Activated naive CD8-positive, alpha-beta T cell (primary cell): ENCODE data around the gene WDFY4.

Source experiments
- H3K27ac Mint-ChIP-seq: one replicate; pipeline ENCODE4 v1.8.0; 2021; ENCODE audit warnings: mixed read lengths
- H3K27me3 Mint-ChIP-seq: one replicate; pipeline ENCODE4 v1.8.0; 2021; ENCODE audit warnings: mixed read lengths
- H3K36me3 Mint-ChIP-seq: one replicate; pipeline ENCODE4 v1.8.0; 2021; ENCODE audit warnings: mixed read lengths
- H3K4me1 Mint-ChIP-seq: one replicate; pipeline ENCODE4 v1.8.0; 2021; ENCODE audit warnings: low read depth, mixed read lengths
- H3K4me3 Mint-ChIP-seq: one replicate; pipeline ENCODE4 v1.8.0; 2021; ENCODE audit warnings: mild to moderate bottlenecking, mixed read lengths
- H3K9me3 Mint-ChIP-seq: one replicate; pipeline ENCODE4 v1.8.0; 2021; ENCODE audit warnings: low read depth, mixed read lengths

Gene WDFY4

GRCh38 chr10:48731654-48732053 is 47.0 kb downstream of the WDFY4 start:
- Mint-ChIP-seq H3K9me3 (no peaks in the 10 kb centered on the region), H3K27me3 (no peaks in the 10 kb centered on the region), H3K4me3 (no peak overlapping the region), H3K4me1 (no peaks in the 10 kb centered on the region), H3K36me3 (no peaks in the 10 kb centered on the region), H3K27ac (no peak overlapping the region)

GRCh38 chr10:48733329-48733728 is 48.7 kb downstream of the WDFY4 start:
- H3K9me3 Mint-ChIP-seq = no peaks in the 10 kb centered on the region
- H3K27ac Mint-ChIP-seq = no peak overlapping the region
- no peaks in the 10 kb centered on the region for H3K36me3 Mint-ChIP-seq
- no peaks in the 10 kb centered on the region for H3K4me1 Mint-ChIP-seq
- no peak overlapping the region for H3K4me3 Mint-ChIP-seq
- H3K27me3 Mint-ChIP-seq = no peaks in the 10 kb centered on the region

DNA sequence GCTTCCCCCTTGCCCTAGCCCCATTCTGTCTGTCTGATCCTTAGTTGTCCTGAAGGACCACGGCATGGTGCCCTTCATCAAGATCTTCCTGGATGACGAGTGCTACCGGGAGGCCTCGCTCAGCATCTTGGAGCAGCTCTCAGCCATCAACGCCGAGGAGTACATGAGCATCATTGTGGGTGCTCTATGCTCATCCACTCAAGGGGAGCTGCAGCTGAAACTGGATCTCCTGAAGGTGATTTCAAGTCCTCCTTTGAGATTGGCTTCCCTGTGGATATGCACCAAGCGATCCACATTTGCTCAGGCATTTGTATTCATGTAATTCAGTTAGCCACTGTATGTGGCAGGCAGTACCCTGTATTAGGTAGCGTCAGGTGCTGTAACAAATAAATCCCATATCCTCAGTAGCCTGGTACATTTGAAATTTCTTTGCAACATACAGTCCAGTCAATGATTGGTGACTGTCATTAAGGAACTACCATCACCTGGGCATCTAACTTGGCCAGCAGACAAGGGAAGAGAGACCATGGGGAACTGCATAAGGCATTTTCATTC is 51.2 kb downstream of the WDFY4 start:
- Mint-ChIP-seq H3K27ac (no peak overlapping the region), H3K9me3 (no peaks in the 10 kb centered on the region), H3K36me3 (no peaks in the 10 kb centered on the region), H3K4me3 (no peak overlapping the region), H3K4me1 (no peaks in the 10 kb centered on the region), H3K27me3 (no peaks in the 10 kb centered on the region)

DNA sequence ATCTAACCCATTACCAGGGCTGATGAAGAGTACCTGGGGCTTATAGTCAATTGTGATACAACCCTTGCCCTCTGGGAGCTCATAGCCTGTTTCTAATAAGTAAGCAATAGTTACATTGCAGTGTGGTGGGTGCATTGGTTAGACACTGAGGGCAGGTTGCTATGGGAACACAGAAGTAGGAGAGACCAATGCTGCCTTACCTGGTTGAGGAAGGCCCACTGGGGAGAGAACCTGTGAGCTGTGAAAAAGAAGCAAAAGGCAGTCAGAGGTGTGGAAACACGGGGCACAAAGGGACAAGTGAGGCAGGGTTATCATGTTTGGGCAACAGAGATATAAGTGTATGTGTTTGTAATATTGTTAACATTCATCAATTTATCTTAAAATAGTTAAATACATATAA is 51.9 kb downstream of the WDFY4 start:
- no peaks in the 10 kb centered on the region for H3K9me3 Mint-ChIP-seq
- no peaks in the 10 kb centered on the region for H3K4me1 Mint-ChIP-seq
- H3K27me3 Mint-ChIP-seq = no peaks in the 10 kb centered on the region
- H3K4me3 Mint-ChIP-seq = no peak overlapping the region
- H3K36me3 Mint-ChIP-seq = no peaks in the 10 kb centered on the region
- H3K27ac Mint-ChIP-seq = no peak overlapping the region

DNA sequence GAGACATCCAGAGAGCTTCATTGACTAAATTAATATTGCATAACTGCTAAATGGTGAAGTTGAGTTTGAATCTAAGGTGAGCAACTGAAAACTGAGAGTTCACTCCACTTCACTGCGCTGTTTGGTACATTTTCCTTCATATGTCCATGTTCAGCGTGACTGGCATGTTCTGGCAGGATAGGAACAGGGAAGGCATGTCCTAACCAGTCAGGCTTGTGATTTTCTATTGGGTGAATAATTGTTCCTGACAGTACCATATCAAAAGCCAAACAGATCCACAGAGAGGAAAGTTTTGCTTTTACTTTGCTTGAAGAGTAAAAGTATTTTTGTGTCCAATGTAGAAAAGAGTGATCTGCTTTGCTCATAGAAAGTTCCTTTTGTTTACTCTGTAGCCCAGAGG is 53.2 kb downstream of the WDFY4 start:
- Mint-ChIP-seq H3K36me3 (no peaks in the 10 kb centered on the region), H3K9me3 (no peaks in the 10 kb centered on the region), H3K4me1 (no peaks in the 10 kb centered on the region), H3K27ac (no peak overlapping the region), H3K27me3 (no peaks in the 10 kb centered on the region), H3K4me3 (no peak overlapping the region)

GRCh38 chr10:48739170-48739569 is 54.5 kb downstream of the WDFY4 start:
- Mint-ChIP-seq H3K9me3 (no peaks in the 10 kb centered on the region), H3K36me3 (no peaks in the 10 kb centered on the region), H3K4me3 (no peak overlapping the region), H3K27ac (no peak overlapping the region), H3K27me3 (no peaks in the 10 kb centered on the region), H3K4me1 (no peaks in the 10 kb centered on the region)

DNA sequence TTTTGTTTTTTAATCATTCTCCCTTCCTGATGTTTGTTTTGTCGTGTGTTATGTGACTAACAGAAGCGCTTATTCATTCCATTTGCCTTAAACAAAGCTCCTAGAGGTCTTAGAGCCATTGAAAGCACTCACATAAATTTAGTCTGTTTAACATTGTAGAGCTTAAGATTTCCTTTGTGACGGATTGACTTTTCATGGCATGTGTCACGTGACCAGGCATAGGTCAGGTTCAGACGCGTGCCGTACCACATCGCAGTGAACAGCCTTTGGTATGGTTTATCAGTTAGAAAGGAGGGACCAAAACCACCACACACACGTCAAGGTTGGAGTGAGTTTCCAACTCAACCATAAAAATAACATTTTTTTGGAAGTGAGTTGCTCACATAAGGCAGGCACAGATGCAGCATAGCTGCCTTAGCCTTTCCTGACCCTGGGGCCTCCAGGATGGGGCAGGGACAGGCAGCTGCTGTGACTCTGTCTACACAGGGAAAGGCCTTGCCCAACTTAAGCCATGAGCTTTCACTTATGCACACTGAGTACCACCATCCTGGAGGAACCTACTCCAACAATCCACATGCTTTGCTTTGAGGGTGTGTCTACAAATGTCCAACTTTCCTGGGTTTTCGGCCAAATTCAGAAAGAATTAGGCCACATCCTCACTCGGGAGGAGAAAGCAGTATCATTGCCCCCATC is 55.5 kb downstream of the WDFY4 start:
- H3K4me1 Mint-ChIP-seq = no peaks in the 10 kb centered on the region
- no peaks in the 10 kb centered on the region for H3K36me3 Mint-ChIP-seq
- H3K27ac Mint-ChIP-seq = no peak overlapping the region
- H3K4me3 Mint-ChIP-seq = no peak overlapping the region
- H3K27me3 Mint-ChIP-seq = no peaks in the 10 kb centered on the region
- H3K9me3 Mint-ChIP-seq = no peaks in the 10 kb centered on the region

- H3K27me3 Mint-ChIP-seq = no peaks in the 10 kb centered on the region
Measured at GRCh38 chr10:48740988-48741387, 56.3 kb downstream of the WDFY4 start.

DNA sequence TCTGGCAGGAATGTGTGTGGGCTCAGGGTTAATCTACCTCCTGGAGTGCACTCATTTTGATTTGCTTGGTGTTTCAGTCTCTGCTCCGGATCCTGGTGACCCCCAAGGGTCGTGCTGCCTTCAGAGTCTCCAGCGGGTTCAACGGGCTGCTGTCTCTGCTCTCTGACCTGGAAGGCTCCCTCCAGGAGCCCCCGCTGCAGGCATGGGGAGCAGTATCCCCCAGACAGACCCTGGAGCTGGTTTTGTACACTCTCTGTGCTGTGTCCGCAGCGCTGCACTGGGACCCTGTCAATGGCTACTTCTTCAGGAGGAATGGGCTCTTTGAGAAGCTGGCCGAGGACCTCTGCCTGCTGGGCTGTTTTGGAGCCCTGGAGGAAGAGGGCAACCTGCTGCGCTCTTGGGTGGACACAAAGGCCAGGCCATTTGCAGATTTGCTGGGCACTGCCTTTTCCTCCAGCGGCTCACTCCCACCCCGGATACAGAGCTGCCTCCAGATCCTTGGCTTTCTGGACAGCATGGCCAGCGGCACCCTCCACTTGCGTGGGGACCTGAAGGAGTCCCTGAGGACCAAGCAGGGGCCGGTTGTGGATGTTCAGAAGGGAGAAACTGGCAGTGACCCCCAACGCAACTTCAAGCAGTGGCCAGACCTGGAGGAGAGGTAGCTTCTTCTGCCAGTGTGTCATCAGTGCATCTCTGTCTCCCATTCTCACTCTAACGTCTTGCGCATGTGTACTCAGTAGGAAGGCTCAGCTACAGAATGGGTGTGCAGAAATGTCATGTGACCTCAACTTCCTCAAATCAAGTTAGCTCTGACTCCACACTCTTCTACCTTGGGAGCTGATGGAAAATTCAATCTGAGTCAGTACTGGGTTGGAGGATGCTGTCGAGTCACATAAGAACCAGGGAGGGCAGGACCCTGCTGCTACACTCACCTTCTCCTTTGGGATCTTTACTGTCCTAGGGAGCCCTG is 58.5 kb downstream of the WDFY4 start:
- H3K4me1 Mint-ChIP-seq = no peaks in the 10 kb centered on the region
- no peaks in the 10 kb centered on the region for H3K27me3 Mint-ChIP-seq
- no peak overlapping the region for H3K4me3 Mint-ChIP-seq
- no peak overlapping the region for H3K27ac Mint-ChIP-seq
- H3K9me3 Mint-ChIP-seq = peaks cover 4% of the 10 kb centered on the region
- no peaks in the 10 kb centered on the region for H3K36me3 Mint-ChIP-seq

More at GRCh38 chr10:48740988-48741387, 56.3 kb downstream of the WDFY4 start:
- no peak overlapping the region for H3K27ac Mint-ChIP-seq
- no peaks in the 10 kb centered on the region for H3K9me3 Mint-ChIP-seq
- H3K36me3 Mint-ChIP-seq = no peaks in the 10 kb centered on the region
- H3K4me1 Mint-ChIP-seq = no peaks in the 10 kb centered on the region
- H3K4me3 Mint-ChIP-seq = no peak overlapping the region

DNA sequence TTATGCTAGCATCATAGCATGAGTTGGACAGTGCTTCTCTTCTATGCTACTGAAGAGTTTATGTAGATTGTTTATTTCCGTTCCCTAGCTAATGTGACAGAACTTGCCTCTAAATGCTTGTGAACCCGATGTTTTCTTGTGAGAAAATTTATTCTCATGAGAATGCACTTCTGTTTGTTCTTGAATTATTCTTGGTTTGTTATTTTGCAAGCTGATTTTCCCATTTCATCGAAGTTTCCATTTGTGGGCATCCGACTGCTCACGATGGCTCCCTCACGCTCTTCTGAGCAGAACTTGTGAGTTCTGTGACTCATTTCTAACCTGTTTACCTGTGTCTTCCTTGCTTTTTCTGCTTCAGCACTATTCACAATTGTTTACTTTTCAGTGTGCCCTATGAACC is 59.9 kb downstream of the WDFY4 start:
- H3K36me3 Mint-ChIP-seq = no peaks in the 10 kb centered on the region
- no peaks in the 10 kb centered on the region for H3K27me3 Mint-ChIP-seq
- H3K4me1 Mint-ChIP-seq = no peaks in the 10 kb centered on the region
- H3K4me3 Mint-ChIP-seq = no peak overlapping the region
- peaks cover 4% of the 10 kb centered on the region for H3K9me3 Mint-ChIP-seq
- no peak overlapping the region for H3K27ac Mint-ChIP-seq

- H3K4me1 Mint-ChIP-seq = no peaks in the 10 kb centered on the region
- no peak overlapping the region for H3K27ac Mint-ChIP-seq
- no peaks in the 10 kb centered on the region for H3K27me3 Mint-ChIP-seq
- no peaks in the 10 kb centered on the region for H3K36me3 Mint-ChIP-seq
- H3K9me3 Mint-ChIP-seq = peaks cover 4% of the 10 kb centered on the region
- H3K4me3 Mint-ChIP-seq = no peak overlapping the region
Measured at GRCh38 chr10:48745662-48746245, 61.1 kb downstream of the WDFY4 start.

GRCh38 chr10:48748573-48748972 is 63.9 kb downstream of the WDFY4 start:
- H3K27me3 Mint-ChIP-seq = no peaks in the 10 kb centered on the region
- no peaks in the 10 kb centered on the region for H3K4me1 Mint-ChIP-seq
- H3K36me3 Mint-ChIP-seq = no peaks in the 10 kb centered on the region
- H3K9me3 Mint-ChIP-seq = peaks cover 4% of the 10 kb centered on the region
- no peak overlapping the region for H3K4me3 Mint-ChIP-seq
- H3K27ac Mint-ChIP-seq = no peak overlapping the region

- Mint-ChIP-seq H3K4me3 (no peak overlapping the region), H3K36me3 (no peaks in the 10 kb centered on the region), H3K4me1 (no peaks in the 10 kb centered on the region), H3K9me3 (peaks cover 4% of the 10 kb centered on the region), H3K27ac (no peak overlapping the region), H3K27me3 (no peaks in the 10 kb centered on the region)
Measured at GRCh38 chr10:48749254-48749787, 64.6 kb downstream of the WDFY4 start.

DNA sequence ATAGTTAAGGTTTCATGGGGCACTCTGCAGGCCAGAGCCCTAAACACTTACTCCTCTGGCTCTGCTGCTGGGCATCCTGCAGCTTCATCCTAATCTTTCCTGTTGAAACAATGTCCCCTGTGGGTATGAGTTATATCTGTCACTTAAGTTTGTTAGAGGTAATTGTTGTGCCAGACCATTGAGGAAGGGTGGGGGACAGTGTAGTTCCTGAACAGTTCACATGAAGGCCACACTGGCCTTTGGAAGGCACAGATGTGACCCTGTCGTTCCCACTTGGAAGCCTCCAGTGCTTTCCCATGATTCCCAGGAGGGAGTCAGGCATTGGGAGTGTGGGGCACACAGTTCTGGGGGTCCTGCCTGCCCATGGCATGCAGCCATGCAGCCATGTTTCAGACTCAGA is 65.3 kb downstream of the WDFY4 start:
- Mint-ChIP-seq H3K9me3 (peaks cover 4% of the 10 kb centered on the region), H3K4me1 (no peaks in the 10 kb centered on the region), H3K36me3 (no peaks in the 10 kb centered on the region), H3K4me3 (no peak overlapping the region), H3K27ac (no peak overlapping the region), H3K27me3 (no peaks in the 10 kb centered on the region)

DNA sequence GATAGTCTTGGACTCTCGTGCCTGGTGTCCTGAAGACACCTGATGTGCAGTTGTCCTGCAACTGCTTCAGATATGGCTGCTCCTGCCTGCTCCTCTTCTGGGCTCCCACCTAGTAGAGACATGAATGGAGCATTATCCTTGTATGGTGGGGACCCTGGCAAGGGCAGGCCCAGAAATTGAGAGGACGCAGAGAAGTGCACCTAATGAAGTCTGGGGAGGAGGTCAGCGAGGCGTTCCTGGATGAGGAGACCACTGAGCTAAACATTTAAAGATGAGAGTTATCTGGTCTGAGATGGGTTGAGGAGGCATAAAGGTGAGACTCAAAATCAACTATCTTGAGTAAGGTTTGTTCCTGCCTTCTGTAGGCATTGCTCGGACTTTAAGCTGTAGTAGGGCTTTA is 66.3 kb downstream of the WDFY4 start:
- no peak overlapping the region for H3K4me3 Mint-ChIP-seq
- no peak overlapping the region for H3K27ac Mint-ChIP-seq
- H3K4me1 Mint-ChIP-seq = no peaks in the 10 kb centered on the region
- no peaks in the 10 kb centered on the region for H3K36me3 Mint-ChIP-seq
- peaks cover 4% of the 10 kb centered on the region for H3K9me3 Mint-ChIP-seq
- no peaks in the 10 kb centered on the region for H3K27me3 Mint-ChIP-seq
